ENCODE results near the gene RCCD1.

RCCD1 gene

DNA sequence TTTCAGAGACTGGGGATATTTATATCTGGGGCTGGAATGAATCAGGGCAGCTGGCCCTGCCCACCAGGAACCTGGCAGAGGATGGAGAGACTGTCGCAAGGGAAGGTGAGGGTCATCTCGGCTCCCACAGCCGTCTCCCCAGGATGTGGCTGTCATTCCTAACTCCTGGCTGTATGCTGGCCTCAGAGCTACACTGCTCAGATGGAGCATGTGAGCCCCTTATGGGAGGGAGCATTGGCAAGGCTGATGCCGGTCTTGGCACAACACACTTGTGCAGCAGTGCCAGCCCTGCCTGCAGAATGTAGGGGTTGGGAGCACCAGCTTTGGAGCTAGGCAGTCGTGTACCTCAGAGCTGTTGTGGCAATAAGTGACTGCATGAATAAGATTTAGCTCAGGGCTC lies 5.2 kb downstream of the RCCD1 start:
- H3K36me3 Mint-ChIP-seq (ENCODE audit: low read depth): peaks cover 50% of the 10 kb centered on the region
- H3K27me3 Mint-ChIP-seq: no peaks in the 10 kb centered on the region
- no peak overlapping the region for H3K27ac Mint-ChIP-seq
- H3K4me1 Mint-ChIP-seq (ENCODE audit: low read depth): peaks cover 12% of the 10 kb centered on the region
- no peaks in the 10 kb centered on the region for H3K9me3 Mint-ChIP-seq
- no peak overlapping the region for H3K4me3 Mint-ChIP-seq

DNA sequence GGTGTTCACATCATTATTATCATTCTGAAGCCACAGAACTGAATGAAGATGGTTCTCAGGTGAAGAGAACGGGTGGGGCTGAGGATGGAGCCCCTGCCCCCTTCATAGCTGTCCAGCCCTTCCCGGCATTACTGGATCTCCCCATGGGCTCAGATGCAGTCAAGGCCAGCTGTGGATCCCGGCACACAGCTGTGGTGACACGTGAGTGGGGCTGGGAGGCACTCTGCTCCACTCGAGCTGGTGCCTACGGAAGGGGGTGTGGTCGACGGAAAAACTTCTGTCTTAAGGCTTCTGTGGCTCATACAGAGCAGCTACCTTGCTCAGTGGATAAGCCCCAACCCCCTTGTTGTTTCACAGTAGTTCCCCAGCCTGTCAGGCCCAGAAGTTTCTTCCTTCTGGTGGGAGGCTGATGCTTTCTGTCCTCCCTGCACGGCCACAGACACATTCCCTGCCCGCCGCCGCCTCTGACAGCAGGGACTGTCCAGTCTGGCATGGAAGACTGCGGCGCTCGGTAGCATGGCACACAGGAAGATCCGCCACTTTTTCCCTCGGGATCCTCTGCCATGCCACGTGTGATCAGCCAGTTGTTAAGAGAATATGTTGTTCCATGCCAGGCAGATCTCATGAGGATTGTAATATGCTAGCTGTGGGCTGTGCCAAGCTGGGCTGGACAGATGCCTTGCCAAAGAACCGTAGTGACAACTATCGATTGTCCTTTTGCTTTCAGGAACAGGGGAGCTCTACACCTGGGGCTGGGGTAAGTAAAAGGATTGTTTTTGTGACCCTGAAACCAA lies 5.8 kb downstream of the RCCD1 start:
- H3K27me3 Mint-ChIP-seq: no peaks in the 10 kb centered on the region
- H3K4me1 Mint-ChIP-seq (ENCODE audit: low read depth): peaks cover 12% of the 10 kb centered on the region
- H3K36me3 Mint-ChIP-seq (ENCODE audit: low read depth): peaks cover 55% of the 10 kb centered on the region
- no peak overlapping the region for H3K27ac Mint-ChIP-seq
- no peak overlapping the region for H3K4me3 Mint-ChIP-seq
- no peaks in the 10 kb centered on the region for H3K9me3 Mint-ChIP-seq

DNA sequence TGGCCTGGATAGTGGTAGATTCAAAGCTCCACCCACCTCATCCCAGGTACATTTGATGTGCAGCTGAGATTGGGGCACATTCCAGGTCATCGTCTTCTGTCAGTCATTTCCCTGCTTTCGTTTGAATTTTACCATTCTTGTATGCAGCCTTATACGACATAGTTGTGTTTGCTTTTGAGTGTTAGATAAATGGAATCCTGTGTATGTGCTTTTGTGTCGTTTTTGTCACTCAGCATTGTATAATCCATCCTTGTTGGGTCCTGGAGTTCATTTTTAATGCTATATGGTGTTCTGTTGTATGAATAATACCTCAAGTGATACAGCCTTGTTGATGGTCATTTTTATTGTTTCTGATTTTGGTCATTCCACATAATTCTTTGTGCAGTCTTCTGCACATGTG lies 7.3 kb downstream of the RCCD1 start:
- H3K4me1 Mint-ChIP-seq (ENCODE audit: low read depth): peaks cover 4% of the 10 kb centered on the region
- no peak overlapping the region for H3K27ac Mint-ChIP-seq
- no peaks in the 10 kb centered on the region for H3K27me3 Mint-ChIP-seq
- no peaks in the 10 kb centered on the region for H3K9me3 Mint-ChIP-seq
- no peak overlapping the region for H3K4me3 Mint-ChIP-seq
- H3K36me3 Mint-ChIP-seq (ENCODE audit: low read depth): peaks cover 66% of the 10 kb centered on the region

- H3K27me3 Mint-ChIP-seq: no peaks in the 10 kb centered on the region
- no peak overlapping the region for H3K4me3 Mint-ChIP-seq
- no peak overlapping the region for H3K27ac Mint-ChIP-seq
- H3K9me3 Mint-ChIP-seq: no peaks in the 10 kb centered on the region
- peaks cover 86% of the 10 kb centered on the region for H3K36me3 Mint-ChIP-seq (ENCODE audit: low read depth)
- no peaks in the 10 kb centered on the region for H3K4me1 Mint-ChIP-seq (ENCODE audit: low read depth)
These were observed 11.6 kb downstream of the RCCD1 start for GRCh38 chr15:90966262-90966661.

- Mint-ChIP-seq H3K4me3 (no peak overlapping the region), H3K36me3 (ENCODE audit: low read depth) (peaks cover 76% of the 10 kb centered on the region), H3K27me3 (no peaks in the 10 kb centered on the region), H3K4me1 (ENCODE audit: low read depth) (no peaks in the 10 kb centered on the region), H3K27ac (no peak overlapping the region), H3K9me3 (no peaks in the 10 kb centered on the region)
These were observed 12.5 kb downstream of the RCCD1 start for GRCh38 chr15:90967206-90967605.

- Mint-ChIP-seq H3K36me3 (ENCODE audit: low read depth) (peaks cover 67% of the 10 kb centered on the region), H3K9me3 (no peaks in the 10 kb centered on the region), H3K27me3 (no peaks in the 10 kb centered on the region), H3K4me3 (no peak overlapping the region), H3K27ac (no peak overlapping the region), H3K4me1 (ENCODE audit: low read depth) (no peaks in the 10 kb centered on the region)
These were observed 13.8 kb downstream of the RCCD1 start for GRCh38 chr15:90968434-90968833.

DNA sequence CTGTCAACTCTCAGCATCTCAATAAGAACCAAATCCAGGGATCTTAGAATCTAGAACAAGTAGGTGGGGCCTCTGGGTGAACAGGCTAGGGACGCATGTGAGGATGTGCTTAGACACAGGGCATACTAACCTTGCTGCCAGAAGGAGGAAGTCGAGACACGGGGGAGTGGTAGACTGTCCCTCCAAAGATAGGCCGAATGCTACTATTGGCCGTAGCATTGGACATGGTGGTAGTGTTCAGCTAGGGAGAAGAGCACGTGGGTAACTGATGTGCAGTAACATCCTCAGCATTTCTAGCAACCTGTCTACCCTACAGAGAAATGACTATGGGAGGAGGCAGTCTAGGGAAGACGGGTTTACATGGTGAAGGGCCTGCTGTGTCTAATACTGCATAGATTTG lies 15.6 kb downstream of the RCCD1 start:
- H3K27ac Mint-ChIP-seq: no peak overlapping the region
- H3K27me3 Mint-ChIP-seq: no peaks in the 10 kb centered on the region
- peaks cover 72% of the 10 kb centered on the region for H3K36me3 Mint-ChIP-seq (ENCODE audit: low read depth)
- H3K9me3 Mint-ChIP-seq: no peaks in the 10 kb centered on the region
- no peaks in the 10 kb centered on the region for H3K4me1 Mint-ChIP-seq (ENCODE audit: low read depth)
- no peak overlapping the region for H3K4me3 Mint-ChIP-seq

DNA sequence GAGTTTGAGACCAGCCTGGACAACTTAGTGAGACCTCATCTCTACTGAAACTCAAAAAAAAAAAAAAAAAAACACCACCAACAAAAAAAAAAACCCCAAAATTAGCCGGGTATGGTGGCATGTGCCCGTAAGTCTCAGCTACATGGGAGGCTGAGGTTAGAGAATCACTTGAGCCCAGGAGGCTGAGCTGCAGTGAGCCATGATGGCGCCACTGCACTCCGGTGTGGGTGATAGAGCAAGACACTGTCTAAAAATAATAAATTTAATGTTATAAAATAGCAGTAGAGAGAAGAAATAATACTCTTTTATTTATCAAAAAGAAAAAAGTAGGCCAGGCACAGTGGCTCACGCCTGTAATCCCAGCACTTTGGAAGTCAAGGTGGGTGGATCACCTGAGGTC lies 17.4 kb downstream of the RCCD1 start:
- H3K27ac Mint-ChIP-seq: no peak overlapping the region
- H3K4me1 Mint-ChIP-seq (ENCODE audit: low read depth): no peaks in the 10 kb centered on the region
- H3K4me3 Mint-ChIP-seq: no peak overlapping the region
- H3K36me3 Mint-ChIP-seq (ENCODE audit: low read depth): peaks cover 74% of the 10 kb centered on the region
- no peaks in the 10 kb centered on the region for H3K27me3 Mint-ChIP-seq
- no peaks in the 10 kb centered on the region for H3K9me3 Mint-ChIP-seq

DNA sequence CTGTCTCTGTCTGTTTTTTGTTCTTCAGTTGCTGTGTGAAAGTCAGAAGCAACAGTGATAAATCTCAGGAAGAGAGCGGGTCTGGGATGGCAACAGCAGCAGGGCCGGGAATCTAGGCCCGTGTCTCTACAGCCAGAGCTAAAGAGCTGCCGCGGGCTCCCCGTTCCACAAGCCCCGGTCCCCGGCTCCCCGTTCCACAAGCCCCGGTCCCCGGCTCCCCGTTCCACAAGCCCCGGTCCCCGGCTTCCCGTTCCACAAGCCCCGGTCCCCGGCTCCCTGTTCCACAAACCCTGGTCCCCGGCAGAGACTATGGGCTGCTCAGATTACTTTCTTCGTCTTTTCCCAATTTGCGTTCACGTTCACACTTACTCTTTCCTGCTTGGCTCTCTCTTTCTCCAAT lies 19.5 kb downstream of the RCCD1 start:
- H3K9me3 Mint-ChIP-seq: no peaks in the 10 kb centered on the region
- H3K4me1 Mint-ChIP-seq (ENCODE audit: low read depth): no peaks in the 10 kb centered on the region
- H3K4me3 Mint-ChIP-seq: no peak overlapping the region
- H3K36me3 Mint-ChIP-seq (ENCODE audit: low read depth): peaks cover 71% of the 10 kb centered on the region
- no peaks in the 10 kb centered on the region for H3K27me3 Mint-ChIP-seq
- H3K27ac Mint-ChIP-seq: no peak overlapping the region

- peaks cover 93% of the 10 kb centered on the region for H3K36me3 Mint-ChIP-seq (ENCODE audit: low read depth)
- H3K27ac Mint-ChIP-seq: no peak overlapping the region
- no peaks in the 10 kb centered on the region for H3K27me3 Mint-ChIP-seq
- H3K4me3 Mint-ChIP-seq: no peak overlapping the region
- H3K9me3 Mint-ChIP-seq: no peaks in the 10 kb centered on the region
- H3K4me1 Mint-ChIP-seq (ENCODE audit: low read depth): peaks cover 9% of the 10 kb centered on the region
These were observed 24.9 kb downstream of the RCCD1 start for GRCh38 chr15:90979582-90979981.

GRCh38 chr15:90981681-90982080 lies 27.0 kb downstream of the RCCD1 start:
- H3K36me3 Mint-ChIP-seq (ENCODE audit: low read depth): peaks cover 77% of the 10 kb centered on the region
- no peak overlapping the region for H3K4me3 Mint-ChIP-seq
- H3K27me3 Mint-ChIP-seq: no peaks in the 10 kb centered on the region
- no peak overlapping the region for H3K27ac Mint-ChIP-seq
- H3K9me3 Mint-ChIP-seq: no peaks in the 10 kb centered on the region
- peaks cover 9% of the 10 kb centered on the region for H3K4me1 Mint-ChIP-seq (ENCODE audit: low read depth)

GRCh38 chr15:90982135-90982534 lies 27.5 kb downstream of the RCCD1 start:
- peaks cover 9% of the 10 kb centered on the region for H3K4me1 Mint-ChIP-seq (ENCODE audit: low read depth)
- H3K27me3 Mint-ChIP-seq: no peaks in the 10 kb centered on the region
- H3K4me3 Mint-ChIP-seq: no peak overlapping the region
- no peak overlapping the region for H3K27ac Mint-ChIP-seq
- H3K9me3 Mint-ChIP-seq: no peaks in the 10 kb centered on the region
- H3K36me3 Mint-ChIP-seq (ENCODE audit: low read depth): peaks cover 72% of the 10 kb centered on the region

DNA sequence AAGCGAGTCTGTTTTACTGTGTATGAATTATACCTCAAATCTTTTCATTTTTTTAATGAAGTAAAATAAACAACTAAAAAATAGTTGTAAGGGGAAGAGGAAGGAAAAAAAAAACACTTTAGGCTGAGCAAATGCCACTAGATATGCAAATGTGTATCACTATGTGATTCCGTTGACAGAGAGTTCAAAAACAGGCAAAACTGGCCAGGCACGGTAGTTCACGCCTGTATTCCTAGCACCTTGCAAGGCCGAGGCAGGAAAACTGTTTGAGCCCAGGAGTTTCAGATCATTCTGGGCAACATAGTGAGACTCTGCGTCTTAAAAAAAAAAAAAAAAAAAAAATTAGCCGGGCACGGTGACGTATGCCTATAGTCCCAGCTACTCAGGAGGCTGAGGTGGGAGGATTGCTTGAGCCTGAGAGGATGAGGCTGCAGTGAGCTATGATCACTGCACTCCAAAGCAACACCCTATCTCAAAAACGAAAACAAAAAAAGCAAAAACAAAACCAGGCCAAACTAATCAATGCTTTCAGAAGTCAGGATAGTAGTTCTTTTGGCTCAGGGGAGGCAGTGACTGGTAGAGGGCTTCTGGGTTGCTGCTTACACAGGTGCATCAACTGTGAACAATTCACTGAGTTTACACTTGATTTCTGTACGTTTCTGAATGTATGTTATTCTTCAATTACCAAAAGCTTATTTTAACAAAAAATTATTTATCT lies 32.3 kb downstream of the RCCD1 start:
- H3K9me3 Mint-ChIP-seq: no peaks in the 10 kb centered on the region
- H3K27ac Mint-ChIP-seq: no peak overlapping the region

DNA sequence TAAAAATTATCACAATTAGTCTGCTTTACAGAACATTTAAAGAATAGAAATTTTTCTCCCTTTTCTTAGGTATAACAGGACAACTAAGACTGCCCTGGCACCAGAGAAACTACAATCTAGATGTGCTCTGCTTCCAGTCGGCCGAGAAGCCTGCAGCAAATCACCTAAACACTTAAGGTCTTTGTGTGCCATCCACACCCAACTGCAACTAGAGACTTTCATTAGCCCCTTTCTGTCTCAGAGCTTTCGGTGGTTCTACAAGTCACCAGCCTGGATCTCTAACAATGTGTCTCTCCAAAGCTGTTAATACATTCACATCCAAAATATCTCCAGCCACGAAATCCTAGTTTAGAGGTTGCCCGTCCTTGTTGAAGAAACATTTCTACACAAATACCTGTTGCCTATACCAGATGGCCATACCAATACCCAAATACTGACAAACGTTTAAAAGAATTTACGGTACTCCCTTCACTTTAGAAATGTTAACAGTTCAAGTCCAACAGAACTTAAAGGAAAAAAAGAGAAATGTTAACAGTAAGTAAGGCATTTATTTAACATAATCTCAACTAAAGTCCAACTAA lies 33.0 kb downstream of the RCCD1 start:
- Mint-ChIP-seq H3K4me3 (no peak overlapping the region), H3K27me3 (no peaks in the 10 kb centered on the region), H3K27ac (no peak overlapping the region), H3K9me3 (no peaks in the 10 kb centered on the region), H3K36me3 (ENCODE audit: low read depth) (peaks cover 34% of the 10 kb centered on the region), H3K4me1 (ENCODE audit: low read depth) (peaks cover 19% of the 10 kb centered on the region)

More for the DNA sequence above, 32.3 kb downstream of the RCCD1 start:
- Mint-ChIP-seq H3K4me1 (ENCODE audit: low read depth) (peaks cover 15% of the 10 kb centered on the region), H3K27me3 (no peaks in the 10 kb centered on the region), H3K36me3 (ENCODE audit: low read depth) (peaks cover 35% of the 10 kb centered on the region), H3K4me3 (no peak overlapping the region)

DNA sequence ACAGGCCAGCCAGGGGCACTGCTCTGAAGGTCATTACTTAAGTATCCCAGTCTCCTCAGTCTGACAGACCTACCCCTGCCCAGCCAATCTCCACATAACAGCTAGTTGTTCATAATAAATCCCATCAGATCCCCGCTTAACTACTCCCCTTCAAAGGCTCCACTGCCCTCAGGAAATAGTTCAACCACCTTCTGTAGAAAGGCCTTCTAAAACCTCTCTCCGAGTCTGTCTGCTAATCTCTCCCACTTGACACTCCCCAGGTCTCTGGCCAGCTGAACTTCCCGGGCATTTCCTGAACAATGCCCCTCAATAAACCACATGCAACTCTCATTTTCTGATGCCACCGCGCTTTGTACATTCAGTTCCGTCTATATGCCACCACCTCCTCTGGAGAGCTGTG lies 33.6 kb downstream of the RCCD1 start:
- Mint-ChIP-seq H3K27ac (peak overlapping the region; percentile 12), H3K27me3 (no peaks in the 10 kb centered on the region), H3K4me1 (ENCODE audit: low read depth) (peaks cover 26% of the 10 kb centered on the region), H3K36me3 (ENCODE audit: low read depth) (peaks cover 30% of the 10 kb centered on the region), H3K9me3 (no peaks in the 10 kb centered on the region), H3K4me3 (no peak overlapping the region)

All from stimulated activated naive CD8-positive, alpha-beta T cell treated with anti-CD3 and anti-CD28 coated beads, Interleukin-15, Interleukin-2, amounts not matched to agents 100 ng/mL and 50 ng/mL, for 24 hours (primary cell).